IPS-20b (cell line): Measurements from ENCODE around the gene NPM1.
"Not testable (repeated sequence)": the region's sequence is repeated elsewhere in the genome, so short reads cannot be mapped to it uniquely, and the experiment has no call there.

Experiments used
- H3K27ac ChIP-seq: one replicate; pipeline ENCODE4 v1.5.1; 2013; ENCODE audit warnings: low read length
- H3K27me3 ChIP-seq: 2 replicates; pipeline ENCODE4 v1.6.1; 2013; ENCODE audit warnings: mild to moderate bottlenecking, low read length, inconsistent platforms; ENCODE audit not compliant: insufficient read depth
- H3K36me3 ChIP-seq: 2 replicates; pipeline ENCODE4 v1.6.1; 2013; ENCODE audit warnings: low read depth, mild to moderate bottlenecking, inconsistent platforms, low read length, moderate library complexity; ENCODE audit not compliant: insufficient read depth
- H3K4me1 ChIP-seq: 2 replicates; pipeline ENCODE4 v1.6.1; 2013; ENCODE audit warnings: mild to moderate bottlenecking, control low read depth, inconsistent platforms, low read length, moderate library complexity; ENCODE audit not compliant: insufficient read depth
- H3K4me3 ChIP-seq: 2 replicates; pipeline ENCODE4 v1.5.1; 2013; ENCODE audit warnings: mild to moderate bottlenecking, low read length, inconsistent platforms
- H3K9ac ChIP-seq: 2 replicates; pipeline ENCODE4 v1.6.1; 2013; ENCODE audit warnings: low read depth, mild to moderate bottlenecking, inconsistent platforms, low read length, moderate library complexity
- H3K9me3 ChIP-seq: 2 replicates; pipeline ENCODE4 v1.6.1; 2013; ENCODE audit warnings: mild to moderate bottlenecking, low read depth, low read length, inconsistent platforms; ENCODE audit not compliant: insufficient read depth

The NPM1 gene

DNA sequence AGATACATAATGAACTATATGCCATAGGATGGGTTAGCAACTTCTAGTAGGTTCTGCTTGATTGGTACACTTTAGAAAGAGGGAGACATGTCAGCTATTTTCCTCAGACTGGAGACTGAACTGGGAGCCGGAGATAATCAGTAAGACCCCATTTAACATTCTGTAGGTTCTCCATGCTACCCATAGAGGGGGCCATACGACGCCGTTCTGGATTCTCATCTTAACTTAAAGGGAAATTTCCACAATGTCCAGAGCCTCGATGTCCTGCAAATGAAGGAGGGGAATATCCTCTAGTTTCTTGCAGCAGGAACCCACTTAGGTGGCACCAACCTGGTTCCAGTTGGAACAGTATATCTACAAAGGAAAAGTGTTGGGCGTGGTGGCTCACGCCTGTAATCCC is 22.3 kb upstream of the NPM1 start:
- Histone ChIP-seq H3K27ac (no peak overlapping the region), H3K4me3 (no peak overlapping the region), H3K9me3 (no peaks in the 10 kb centered on the region), H3K4me1 (peaks cover 5% of the 10 kb centered on the region; the same call in 1 of the 2 replicates), H3K36me3 (no peaks in the 10 kb centered on the region), H3K9ac (no peak overlapping the region), H3K27me3 (no peaks in the 10 kb centered on the region; the same call in 1 of the 2 replicates)

- Histone ChIP-seq H3K27ac (no peak overlapping the region), H3K9me3 (no peaks in the 10 kb centered on the region), H3K27me3 (no peaks in the 10 kb centered on the region; the same call in 1 of the 2 replicates), H3K4me3 (no peak overlapping the region), H3K36me3 (no peaks in the 10 kb centered on the region), H3K4me1 (no peaks in the 10 kb centered on the region), H3K9ac (no peak overlapping the region)
These were observed 21.0 kb upstream of the NPM1 start for GRCh38 chr5:171366645-171367044.

DNA sequence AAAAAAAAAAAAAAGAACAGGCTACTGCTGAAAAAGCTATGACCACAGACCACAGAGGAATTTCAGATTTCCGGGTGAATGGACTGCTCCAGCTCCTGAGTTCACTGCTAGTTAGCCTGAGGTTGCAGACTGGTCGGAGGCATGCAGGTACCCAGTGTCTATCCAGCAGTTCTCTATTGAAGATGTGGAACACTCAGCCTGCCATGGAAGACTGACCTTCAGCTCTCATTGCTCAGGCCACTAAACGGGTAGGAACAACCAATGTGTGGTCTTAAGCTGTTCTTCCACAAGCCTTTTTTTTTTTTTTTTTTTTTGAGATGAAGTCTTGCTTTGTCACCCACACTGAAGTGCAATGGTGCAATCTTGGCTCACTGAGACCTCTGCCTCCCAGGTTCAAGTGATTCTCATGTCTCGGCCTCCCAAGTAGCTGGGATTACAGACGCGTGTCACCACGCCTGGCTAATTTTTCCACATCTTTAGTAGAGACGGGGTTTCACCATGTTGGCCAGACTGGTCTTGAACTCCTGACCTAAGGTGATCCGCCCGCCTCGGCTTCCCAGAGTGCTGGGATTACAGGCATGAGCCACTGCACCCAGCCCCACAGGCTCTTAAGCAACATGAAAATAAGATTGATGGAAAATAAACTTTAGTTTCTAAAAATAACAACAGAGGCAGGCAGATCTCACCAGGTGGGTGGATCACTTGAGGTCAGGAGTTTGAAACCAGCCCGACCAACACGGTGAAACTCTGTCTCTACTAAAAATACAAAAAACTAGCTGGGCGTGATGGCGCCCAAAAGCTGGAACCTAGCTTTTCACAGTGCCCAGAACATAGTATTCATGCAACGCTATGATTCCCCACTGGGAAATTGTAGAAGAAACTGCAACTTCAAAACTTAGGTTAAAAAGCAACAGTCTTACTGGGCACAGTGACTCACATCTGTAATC is 20.0 kb upstream of the NPM1 start:
- no peaks in the 10 kb centered on the region; the same call in 1 of the 2 replicates for H3K27me3 ChIP-seq

GRCh38 chr5:171369056-171369455 is 18.6 kb upstream of the NPM1 start:
- no peaks in the 10 kb centered on the region for H3K9me3 ChIP-seq
- no peak overlapping the region for H3K27ac ChIP-seq
- H3K9ac ChIP-seq: no peak overlapping the region
- no peaks in the 10 kb centered on the region; the same call in 1 of the 2 replicates for H3K27me3 ChIP-seq
- H3K36me3 ChIP-seq: no peaks in the 10 kb centered on the region
- H3K4me3 ChIP-seq: no peak overlapping the region
- H3K4me1 ChIP-seq: no peaks in the 10 kb centered on the region

More for the DNA sequence above, 20.0 kb upstream of the NPM1 start:
- Histone ChIP-seq H3K4me3 (no peak overlapping the region), H3K9me3 (no peaks in the 10 kb centered on the region), H3K36me3 (no peaks in the 10 kb centered on the region), H3K9ac (no peak overlapping the region), H3K27ac (no peak overlapping the region), H3K4me1 (no peaks in the 10 kb centered on the region)

DNA sequence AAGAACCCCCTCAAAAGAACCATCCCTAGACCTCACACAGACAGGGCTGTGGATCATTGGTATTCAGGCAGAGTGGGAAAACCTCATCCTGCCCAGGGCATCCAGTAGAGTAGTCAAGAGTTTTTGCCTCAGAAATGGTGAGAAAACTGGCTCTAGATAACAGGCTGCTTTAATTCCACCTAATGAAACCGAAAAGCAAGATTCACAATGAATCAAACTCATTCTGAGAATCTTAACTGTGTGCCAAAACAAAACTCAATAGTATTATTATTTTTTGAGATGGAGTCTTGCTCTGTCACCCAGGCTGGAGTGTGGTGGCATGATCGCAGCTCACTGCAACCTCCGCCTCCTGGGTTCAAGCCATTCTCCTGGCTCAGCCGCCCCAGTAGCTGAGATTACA is 17.8 kb upstream of the NPM1 start:
- no peaks in the 10 kb centered on the region for H3K9me3 ChIP-seq
- H3K4me1 ChIP-seq: no peaks in the 10 kb centered on the region
- no peak overlapping the region for H3K4me3 ChIP-seq
- no peaks in the 10 kb centered on the region for H3K36me3 ChIP-seq
- no peak overlapping the region for H3K27ac ChIP-seq
- H3K27me3 ChIP-seq: no peaks in the 10 kb centered on the region; the same call in 1 of the 2 replicates
- H3K9ac ChIP-seq: no peak overlapping the region

- H3K36me3 ChIP-seq, H3K27ac ChIP-seq, H3K27me3 ChIP-seq, H3K9me3 ChIP-seq, H3K4me3 ChIP-seq, H3K9ac ChIP-seq, H3K4me1 ChIP-seq: not testable (repeated sequence)
These were observed 16.8 kb upstream of the NPM1 start for GRCh38 chr5:171370881-171371280.

- Histone ChIP-seq H3K4me1 (no peaks in the 10 kb centered on the region), H3K27me3 (no peaks in the 10 kb centered on the region; the same call in 1 of the 2 replicates), H3K4me3 (no peak overlapping the region), H3K9me3 (no peaks in the 10 kb centered on the region), H3K36me3 (no peaks in the 10 kb centered on the region), H3K9ac (no peak overlapping the region), H3K27ac (no peak overlapping the region)
These were observed 16.3 kb upstream of the NPM1 start for GRCh38 chr5:171371326-171371725.

DNA sequence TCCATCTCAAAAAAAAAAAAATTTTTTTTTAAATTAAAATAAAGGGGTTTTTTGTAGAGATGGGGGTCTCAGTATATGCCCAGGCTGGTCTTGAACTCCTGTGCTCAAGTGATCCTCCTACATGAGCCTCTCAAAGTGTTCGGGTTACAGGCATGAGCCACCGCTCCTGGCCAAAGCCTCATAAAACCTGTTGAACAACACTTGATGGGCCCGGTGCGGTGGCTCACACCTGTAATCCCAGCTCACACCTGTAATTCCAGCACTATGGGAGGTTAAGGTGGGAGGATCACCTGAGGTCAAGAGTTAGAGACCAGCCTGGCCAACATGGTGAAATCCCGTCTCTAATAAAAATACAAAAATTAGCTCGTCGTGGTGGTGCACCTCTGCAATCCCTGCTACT is 7.7 kb upstream of the NPM1 start:
- no peaks in the 10 kb centered on the region for H3K36me3 ChIP-seq
- no peaks in the 10 kb centered on the region for H3K9me3 ChIP-seq
- no peak overlapping the region for H3K4me3 ChIP-seq
- H3K27me3 ChIP-seq: no peaks in the 10 kb centered on the region
- no peak overlapping the region for H3K9ac ChIP-seq
- H3K27ac ChIP-seq: no peak overlapping the region
- H3K4me1 ChIP-seq: no peaks in the 10 kb centered on the region

DNA sequence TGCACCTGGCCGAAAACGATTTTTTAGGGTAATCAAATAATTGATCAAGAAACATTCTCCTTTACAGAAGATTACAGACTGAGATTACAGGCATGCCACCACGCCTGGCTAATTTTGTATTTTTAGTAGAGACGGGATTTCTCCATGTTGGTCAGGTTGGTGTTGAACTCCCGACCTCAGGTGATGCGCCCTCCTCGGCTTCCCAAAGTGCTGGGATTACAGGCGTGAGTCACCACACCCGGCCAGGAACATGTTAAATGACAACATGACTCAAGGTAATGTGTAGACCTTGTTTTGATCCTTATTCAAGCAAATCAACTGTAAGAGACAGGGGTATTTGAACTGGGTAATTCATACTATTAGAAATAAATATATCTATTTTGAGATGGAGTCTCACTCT is 3.2 kb upstream of the NPM1 start:
- not testable (repeated sequence) for H3K27ac ChIP-seq, H3K27me3 ChIP-seq, H3K4me1 ChIP-seq, H3K4me3 ChIP-seq, H3K9ac ChIP-seq, H3K9me3 ChIP-seq
- peaks cover 10% of the 10 kb centered on the region for H3K36me3 ChIP-seq

- H3K4me1 ChIP-seq, H3K27me3 ChIP-seq, H3K9me3 ChIP-seq, H3K27ac ChIP-seq, H3K4me3 ChIP-seq, H3K9ac ChIP-seq: not testable (repeated sequence)
- peaks cover 16% of the 10 kb centered on the region for H3K36me3 ChIP-seq
These were observed 2.6 kb upstream of the NPM1 start for GRCh38 chr5:171384999-171385398.

GRCh38 chr5:171386006-171386671 is 1.5 kb upstream of the NPM1 start:
- Histone ChIP-seq H3K4me3 (peak overlapping the region; percentile 98), H3K9ac (peak overlapping the region; percentile 99; the same call in 1 of the 2 replicates), H3K27me3 (no peaks in the 10 kb centered on the region)

More at GRCh38 chr5:171386006-171386671, 1.5 kb upstream of the NPM1 start:
- peaks cover 4% of the 10 kb centered on the region; the same call in 1 of the 2 replicates for H3K4me1 ChIP-seq
- H3K36me3 ChIP-seq: peaks cover 28% of the 10 kb centered on the region
- H3K9me3 ChIP-seq: no peaks in the 10 kb centered on the region
- H3K27ac ChIP-seq: peak overlapping the region; percentile 96
